GM12878 (cell line): Measurements from ENCODE around the gene GHRH. TPM values are rescaled to one million over a fixed set of nuclear protein-coding genes. Genes with fewer than 3 reads are reported as not detected.

ENCODE experiments used
- ATAC-seq: fragments of 200-7000 bp; cut with Tn5 transposase; 3 replicates; pipeline ENCODE4 v1.9.1; 2020; ENCODE audit warnings: mild to moderate bottlenecking, moderate library complexity
- BruUV-seq: library from RNA; stranded (reverse); fragments of 400-500 nt; replicated peaks from 2 replicates; lab custom pipeline; 2021; lab: Mats Ljungman, UMichigan
- CTCF ChIA-PET: fragments of 300-600 bp; sonication (Branson Sonifier 250); formaldehyde crosslinking; extraction: SDS; loops from one replicate; lab custom pipeline; 2021; ENCODE audit warnings: inconsistent platforms; lab: Yijun Ruan, JAX
- POLR2A ChIA-PET: fragments of 350-600 bp; formaldehyde crosslinking; extraction: SDS; loops from one replicate; lab custom pipeline; 2021; ENCODE audit warnings: inconsistent platforms; lab: Charles Lee
- RAD21 ChIA-PET: fragments of 300-600 bp; sonication (Branson Sonifier 250); formaldehyde crosslinking; loops from one replicate; lab custom pipeline; 2023; ENCODE audit warnings: antibody characterized with exemption; ENCODE audit not compliant: unreplicated experiment; lab: Charles Lee
- SMC1A ChIA-PET: fragments of 300-600 bp; sonication (Branson Sonifier 250); formaldehyde crosslinking; loops from one replicate; lab custom pipeline; 2023; ENCODE audit not compliant: unreplicated experiment, uncharacterized antibody; lab: Charles Lee
- DNase-seq: peaks from one replicate; pipeline ENCODE4 v3.0.0-alpha.2; 2011; ENCODE audit warnings: low read depth, low spot score
- FAIRE-seq: peaks from 3 replicates; lab custom pipeline; 2011; peaks lifted over from hg19 to GRCh38; lab: Jason Lieb, UNC
- H2AFZ ChIP-seq: 2 replicates; pipeline ENCODE4 v1.6.0; 2011; ENCODE audit warnings: low read depth, low read length, control low read depth; ENCODE audit not compliant: control insufficient read depth
- H3K27ac ChIP-seq: 2 replicates; pipeline ENCODE4 v1.5.1; 2011; ENCODE audit warnings: control low read depth; ENCODE audit not compliant: control insufficient read depth, insufficient read depth
- H3K27me3 ChIP-seq, 2 experiments: replicated peaks in 1 of 2; 2 replicates each; pipeline versions ENCODE4 v1.6.0 to v1.6.1; 2011; ENCODE audit warnings: low read length in 1 of 2; ENCODE audit not compliant: control insufficient read depth in 2 of 2, insufficient read depth in 2 of 2
- H3K36me3 ChIP-seq, 2 experiments: 2 replicates each; pipeline ENCODE4 v1.5.1; 2011; ENCODE audit warnings: low read length in 1 of 2; ENCODE audit not compliant: control insufficient read depth in 2 of 2, insufficient read depth in 2 of 2
- H3K4me1 ChIP-seq: 2 replicates; pipeline ENCODE4 v1.6.1; 2011; ENCODE audit warnings: mild to moderate bottlenecking, low read length, moderate library complexity, mixed read lengths; ENCODE audit not compliant: control insufficient read depth, insufficient read depth
- H3K4me2 ChIP-seq: 2 replicates; pipeline ENCODE4 v1.6.0; 2011; ENCODE audit warnings: control low read depth; ENCODE audit not compliant: control insufficient read depth, insufficient read depth
- H3K4me3 ChIP-seq: fragments of 200-600 bp; sonication (generic); 2 replicates; pipeline ENCODE4 v1.5.1; 2016
- H3K79me2 ChIP-seq: 2 replicates; pipeline ENCODE4 v1.6.0; 2011; ENCODE audit warnings: low read length; ENCODE audit not compliant: control insufficient read depth, insufficient read depth
- H3K9ac ChIP-seq: 2 replicates; pipeline ENCODE4 v1.8.0; 2011; ENCODE audit warnings: low read length, control low read depth, mixed read lengths; ENCODE audit not compliant: control insufficient read depth, insufficient read depth
- H3K9me3 ChIP-seq: replicated peaks from 3 replicates; pipeline ENCODE4 v1.5.1; 2011; ENCODE audit warnings: mild to moderate bottlenecking, low read length; ENCODE audit not compliant: control insufficient read depth, insufficient read depth
- H4K20me1 ChIP-seq: 2 replicates; pipeline ENCODE4 v1.6.0; 2011; ENCODE audit not compliant: control insufficient read depth, insufficient read depth
- HDAC6 ChIP-seq: fragments of 200-600 bp; sonication (generic); IDR thresholded peaks from one replicate; pipeline ENCODE4 v1.8.0; 2017; ENCODE audit warnings: antibody characterized with exemption; ENCODE audit not compliant: unreplicated experiment
- KDM1A ChIP-seq: fragments of 200-600 bp; sonication (generic); IDR thresholded peaks from 2 replicates; pipeline ENCODE4 v1.6.1; 2016; ENCODE audit warnings: borderline replicate concordance
- NRF1 ChIP-seq: conservative IDR thresholded peaks from 2 replicates; pipeline ENCODE4 v1.6.1; 2011; ENCODE audit warnings: mild to moderate bottlenecking, low read depth, low read length, improper control_type of control experiment
- SPI1 ChIP-seq: IDR thresholded peaks from 2 replicates; pipeline ENCODE4 v1.6.1; 2011; ENCODE audit warnings: low read depth, mild to moderate bottlenecking, low read length, moderate library complexity, borderline replicate concordance; ENCODE audit not compliant: insufficient read depth
- TBL1XR1 ChIP-seq: IDR thresholded peaks from 2 replicates; pipeline ENCODE4 v1.6.1; 2012; ENCODE audit warnings: low read depth, low read length, improper control_type of control experiment
- ZNF207 ChIP-seq: fragments of 450-650 bp; IDR thresholded peaks from 2 replicates; pipeline ENCODE4 v1.6.1; 2014; ENCODE audit warnings: antibody characterized with exemption, mild to moderate bottlenecking, borderline replicate concordance
- WGBS: methylation state at CpG from one replicate; pipeline ENCODE4 v1.1.6; 2016; ENCODE audit warnings: low lambda C conversion rate; ENCODE audit not compliant: insufficient replicate concordance, insufficient coverage; ENCODE audit errors: missing lambda C conversion rate; 5-methylcytosine and 5-hydroxymethylcytosine counted together
- in situ Hi-C: fragments of 300-500 bp; cut with MboI; formaldehyde crosslinking; loops from 9 replicates; pipeline ENCODE4 v1.14.3; 2018; ENCODE audit warnings: mixed read lengths
- intact Hi-C: fragments of 100-400 bp; cut with micrococcal nuclease; formaldehyde crosslinking; loops from one replicate; pipeline ENCODE4 v1.14.2; 2022; ENCODE audit not compliant: unreplicated experiment
- polyA plus RNA-seq, 11 experiments: library from polyadenylated mRNA; depleted of rRNA in 4 of 11; unstranded in 6 of 11; stranded (reverse) in 5 of 11; fragments of >200 nt; fragmentation: Nextera tagmentation in 4 of 11; fragmentation: Illumina TruSeq in 1 of 11; extraction: Ambion mirVana in 4 of 11; extraction: Trizol in 1 of 11; gene quantifications; 1 replicate in 1 of 11; 2 replicates in 10 of 11; pipeline versions ENCODE4 v1.2.1 to v1.2.3, GENCODE V29; 2011 to 2016; ENCODE audit warnings: inconsistent platforms in 2 of 11, missing spikeins in 2 of 11, low read depth in 1 of 11
- total RNA-seq, 4 experiments: library from RNA; depleted of rRNA in 3 of 4; stranded (reverse); fragments of >200 nt in 3 of 4; fragmentation: Illumina TruSeq in 1 of 4; extraction: Trizol in 1 of 4; gene quantifications; 2 replicates each; pipeline versions ENCODE4 v1.2.1 to v1.2.3, GENCODE V29; 2013 to 2021
- TF ChIP-seq, protein P1 (sequence below): IDR thresholded peaks from 2 replicates; pipeline ENCODE4 v1.6.1; 2012; ENCODE audit warnings: improper control_type of control experiment, low read depth, low read length; ENCODE audit not compliant: insufficient replicate concordance
- TF ChIP-seq, protein P2 (sequence below): fragments of 450-650 bp; IDR thresholded peaks from 2 replicates; pipeline ENCODE4 v1.6.1; 2016; ENCODE audit warnings: mild to moderate bottlenecking
- TF ChIP-seq, protein P3 (sequence below): fragments of 450-650 bp; conservative IDR thresholded peaks from 2 replicates; pipeline ENCODE4 v1.6.1; 2017; ENCODE audit warnings: mild to moderate bottlenecking, moderate library complexity
- TF ChIP-seq, protein P4 (sequence below): fragments of 450-650 bp; IDR thresholded peaks from 2 replicates; pipeline ENCODE4 v1.6.1; 2014; ENCODE audit warnings: mild to moderate bottlenecking

The GHRH gene
- total and polyA plus RNA-seq, 10 of the 15 experiments (the other 5 are each of a cell fraction or from before 2014, with no cell fraction given): not detected

DNA sequence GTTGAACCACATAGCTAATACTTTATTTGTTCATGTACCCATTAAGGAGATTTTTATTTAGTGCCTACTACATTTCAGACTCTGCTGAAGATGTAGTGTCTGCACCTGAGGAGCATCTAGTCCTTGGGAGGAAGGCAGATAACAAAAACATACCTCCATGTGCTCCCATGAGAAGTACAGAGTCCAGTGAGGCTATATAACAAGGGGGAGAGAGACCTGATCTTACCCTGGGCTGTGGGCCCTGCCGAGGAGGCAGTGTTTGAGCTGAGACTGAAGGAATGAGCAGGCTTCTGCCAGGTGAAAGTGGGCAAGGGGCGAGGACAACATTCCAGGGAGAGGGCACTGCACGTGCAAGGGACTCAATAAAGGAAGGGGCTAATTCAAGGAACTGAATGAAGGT, 39.9 kb upstream of the GHRH start (continued):
- TF ChIP-seq, protein P1, sequence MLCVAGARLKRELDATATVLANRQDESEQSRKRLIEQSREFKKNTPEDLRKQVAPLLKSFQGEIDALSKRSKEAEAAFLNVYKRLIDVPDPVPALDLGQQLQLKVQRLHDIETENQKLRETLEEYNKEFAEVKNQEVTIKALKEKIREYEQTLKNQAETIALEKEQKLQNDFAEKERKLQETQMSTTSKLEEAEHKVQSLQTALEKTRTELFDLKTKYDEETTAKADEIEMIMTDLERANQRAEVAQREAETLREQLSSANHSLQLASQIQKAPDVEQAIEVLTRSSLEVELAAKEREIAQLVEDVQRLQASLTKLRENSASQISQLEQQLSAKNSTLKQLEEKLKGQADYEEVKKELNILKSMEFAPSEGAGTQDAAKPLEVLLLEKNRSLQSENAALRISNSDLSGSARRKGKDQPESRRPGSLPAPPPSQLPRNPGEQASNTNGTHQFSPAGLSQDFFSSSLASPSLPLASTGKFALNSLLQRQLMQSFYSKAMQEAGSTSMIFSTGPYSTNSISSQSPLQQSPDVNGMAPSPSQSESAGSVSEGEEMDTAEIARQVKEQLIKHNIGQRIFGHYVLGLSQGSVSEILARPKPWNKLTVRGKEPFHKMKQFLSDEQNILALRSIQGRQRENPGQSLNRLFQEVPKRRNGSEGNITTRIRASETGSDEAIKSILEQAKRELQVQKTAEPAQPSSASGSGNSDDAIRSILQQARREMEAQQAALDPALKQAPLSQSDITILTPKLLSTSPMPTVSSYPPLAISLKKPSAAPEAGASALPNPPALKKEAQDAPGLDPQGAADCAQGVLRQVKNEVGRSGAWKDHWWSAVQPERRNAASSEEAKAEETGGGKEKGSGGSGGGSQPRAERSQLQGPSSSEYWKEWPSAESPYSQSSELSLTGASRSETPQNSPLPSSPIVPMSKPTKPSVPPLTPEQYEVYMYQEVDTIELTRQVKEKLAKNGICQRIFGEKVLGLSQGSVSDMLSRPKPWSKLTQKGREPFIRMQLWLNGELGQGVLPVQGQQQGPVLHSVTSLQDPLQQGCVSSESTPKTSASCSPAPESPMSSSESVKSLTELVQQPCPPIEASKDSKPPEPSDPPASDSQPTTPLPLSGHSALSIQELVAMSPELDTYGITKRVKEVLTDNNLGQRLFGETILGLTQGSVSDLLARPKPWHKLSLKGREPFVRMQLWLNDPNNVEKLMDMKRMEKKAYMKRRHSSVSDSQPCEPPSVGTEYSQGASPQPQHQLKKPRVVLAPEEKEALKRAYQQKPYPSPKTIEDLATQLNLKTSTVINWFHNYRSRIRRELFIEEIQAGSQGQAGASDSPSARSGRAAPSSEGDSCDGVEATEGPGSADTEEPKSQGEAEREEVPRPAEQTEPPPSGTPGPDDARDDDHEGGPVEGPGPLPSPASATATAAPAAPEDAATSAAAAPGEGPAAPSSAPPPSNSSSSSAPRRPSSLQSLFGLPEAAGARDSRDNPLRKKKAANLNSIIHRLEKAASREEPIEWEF: no peak
- no peak for TF ChIP-seq KDM1A
- no peak for TF ChIP-seq ZNF207
- TF ChIP-seq, protein P2, sequence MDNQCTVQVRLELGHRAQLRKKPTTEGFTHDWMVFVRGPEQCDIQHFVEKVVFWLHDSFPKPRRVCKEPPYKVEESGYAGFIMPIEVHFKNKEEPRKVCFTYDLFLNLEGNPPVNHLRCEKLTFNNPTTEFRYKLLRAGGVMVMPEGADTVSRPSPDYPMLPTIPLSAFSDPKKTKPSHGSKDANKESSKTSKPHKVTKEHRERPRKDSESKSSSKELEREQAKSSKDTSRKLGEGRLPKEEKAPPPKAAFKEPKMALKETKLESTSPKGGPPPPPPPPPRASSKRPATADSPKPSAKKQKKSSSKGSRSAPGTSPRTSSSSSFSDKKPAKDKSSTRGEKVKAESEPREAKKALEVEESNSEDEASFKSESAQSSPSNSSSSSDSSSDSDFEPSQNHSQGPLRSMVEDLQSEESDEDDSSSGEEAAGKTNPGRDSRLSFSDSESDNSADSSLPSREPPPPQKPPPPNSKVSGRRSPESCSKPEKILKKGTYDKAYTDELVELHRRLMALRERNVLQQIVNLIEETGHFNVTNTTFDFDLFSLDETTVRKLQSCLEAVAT: no peak

DNA sequence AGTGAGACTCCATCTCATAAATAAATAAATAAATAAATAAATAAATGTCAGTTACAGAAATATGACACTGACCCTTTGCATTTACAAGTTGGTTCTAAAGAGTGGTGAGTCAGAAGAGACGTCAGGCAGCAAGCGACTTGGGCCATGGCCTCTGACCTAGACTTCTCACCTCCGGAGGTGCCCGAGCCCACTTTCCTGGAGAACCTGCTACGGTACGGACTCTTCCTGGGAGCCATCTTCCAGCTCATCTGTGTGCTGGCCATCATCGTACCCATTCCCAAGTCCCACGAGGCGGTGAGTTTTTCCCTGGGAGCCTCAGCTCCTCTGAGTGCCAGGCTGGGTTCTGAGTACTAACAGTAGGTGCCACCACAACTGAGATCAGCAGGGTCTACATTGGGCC, 39.5 kb upstream of the GHRH start:
- ChIA-PET POLR2A (no interaction called here), CTCF (no interaction called here)
- WGBS: 97% methylated on average over 9 of the region's 9 CpGs
- TF ChIP-seq TBL1XR1 (no peak), NRF1 (no peak), SPI1 (no peak), HDAC6 (no peak)
- TF ChIP-seq, protein P3, sequence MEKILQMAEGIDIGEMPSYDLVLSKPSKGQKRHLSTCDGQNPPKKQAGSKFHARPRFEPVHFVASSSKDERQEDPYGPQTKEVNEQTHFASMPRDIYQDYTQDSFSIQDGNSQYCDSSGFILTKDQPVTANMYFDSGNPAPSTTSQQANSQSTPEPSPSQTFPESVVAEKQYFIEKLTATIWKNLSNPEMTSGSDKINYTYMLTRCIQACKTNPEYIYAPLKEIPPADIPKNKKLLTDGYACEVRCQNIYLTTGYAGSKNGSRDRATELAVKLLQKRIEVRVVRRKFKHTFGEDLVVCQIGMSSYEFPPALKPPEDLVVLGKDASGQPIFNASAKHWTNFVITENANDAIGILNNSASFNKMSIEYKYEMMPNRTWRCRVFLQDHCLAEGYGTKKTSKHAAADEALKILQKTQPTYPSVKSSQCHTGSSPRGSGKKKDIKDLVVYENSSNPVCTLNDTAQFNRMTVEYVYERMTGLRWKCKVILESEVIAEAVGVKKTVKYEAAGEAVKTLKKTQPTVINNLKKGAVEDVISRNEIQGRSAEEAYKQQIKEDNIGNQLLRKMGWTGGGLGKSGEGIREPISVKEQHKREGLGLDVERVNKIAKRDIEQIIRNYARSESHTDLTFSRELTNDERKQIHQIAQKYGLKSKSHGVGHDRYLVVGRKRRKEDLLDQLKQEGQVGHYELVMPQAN: no peak
- TF ChIP-seq, protein P4, sequence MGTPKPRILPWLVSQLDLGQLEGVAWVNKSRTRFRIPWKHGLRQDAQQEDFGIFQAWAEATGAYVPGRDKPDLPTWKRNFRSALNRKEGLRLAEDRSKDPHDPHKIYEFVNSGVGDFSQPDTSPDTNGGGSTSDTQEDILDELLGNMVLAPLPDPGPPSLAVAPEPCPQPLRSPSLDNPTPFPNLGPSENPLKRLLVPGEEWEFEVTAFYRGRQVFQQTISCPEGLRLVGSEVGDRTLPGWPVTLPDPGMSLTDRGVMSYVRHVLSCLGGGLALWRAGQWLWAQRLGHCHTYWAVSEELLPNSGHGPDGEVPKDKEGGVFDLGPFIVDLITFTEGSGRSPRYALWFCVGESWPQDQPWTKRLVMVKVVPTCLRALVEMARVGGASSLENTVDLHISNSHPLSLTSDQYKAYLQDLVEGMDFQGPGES: no peak
- TF ChIP-seq, protein P2: no peak

More for the DNA sequence above, 39.5 kb upstream of the GHRH start:
- Histone ChIP-seq H3K36me3 (peaks cover 20 to 36% of the 10 kb centered on the region in 2 experiments), H3K79me2 (peaks cover 46% of the 10 kb centered on the region), H3K4me2 (no peak overlapping the region), H2AFZ (no peak overlapping the region), H3K27ac (no peak overlapping the region), H3K9ac (no peak overlapping the region), H3K4me3 (no peak overlapping the region), H4K20me1 (no peaks in the 10 kb centered on the region), H3K4me1 (peaks cover 24% of the 10 kb centered on the region), H3K9me3 (no peaks in the 10 kb centered on the region), H3K27me3 (no peaks in the 10 kb centered on the region)
- ChIA-PET SMC1A (interaction anchor here (1.1 kb wide), 1 partner anchor 12 kb away, joined by 3 read pairs; the partner anchor contains the start of gene MANBAL), RAD21 (interaction anchor here (0.6 kb wide), 1 partner anchor 44 kb away, joined by 3 read pairs; no protein-coding TSS in a partner anchor)
- in situ Hi-C loops: no loop called here
- FAIRE-seq (no peak), DNase-seq (no peak), ATAC-seq (no peak)
- intact Hi-C loops: no loop called here
- no TSS peak for BruUV-seq
